Astrocyte of the hippocampus (primary cell): ENCODE data around the gene DEUP1.
A peak's percentile ranks its signal among the peaks of the same experiment; 100 is the strongest.
"Not testable (repeated sequence)": the region's sequence is repeated elsewhere in the genome, so short reads cannot be mapped to it uniquely, and the experiment has no call there.

Experiments
- DNase-seq: peaks from one replicate; pipeline ENCODE4 v3.0.0; 2011; ENCODE audit warnings: low read depth, low spot score

Gene DEUP1

GRCh38 chr11:93350835-93351234 is 20.3 kb downstream of the DEUP1 start:
- no peak for DNase-seq

- no peak for DNase-seq
Measured at GRCh38 chr11:93359396-93359795, 28.9 kb downstream of the DEUP1 start.

DNA sequence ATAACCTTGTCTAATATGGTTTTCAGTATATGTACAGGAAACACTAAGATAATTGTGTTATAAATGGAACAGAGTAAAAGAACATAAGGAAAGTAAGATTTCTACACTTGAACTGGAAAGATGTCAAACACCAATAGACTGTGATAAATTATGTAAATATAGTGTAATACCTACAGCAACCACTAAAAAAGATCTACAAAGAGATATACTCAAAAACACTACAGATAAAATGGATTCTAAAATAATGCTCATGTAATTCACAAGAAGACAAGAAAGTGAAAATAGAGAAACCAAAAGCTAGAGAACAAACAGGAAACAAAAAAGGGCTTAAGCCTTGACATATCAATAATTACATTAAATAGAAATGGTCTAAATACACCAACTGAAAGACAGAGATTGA is 30.9 kb downstream of the DEUP1 start:
- no peak for DNase-seq

DNA sequence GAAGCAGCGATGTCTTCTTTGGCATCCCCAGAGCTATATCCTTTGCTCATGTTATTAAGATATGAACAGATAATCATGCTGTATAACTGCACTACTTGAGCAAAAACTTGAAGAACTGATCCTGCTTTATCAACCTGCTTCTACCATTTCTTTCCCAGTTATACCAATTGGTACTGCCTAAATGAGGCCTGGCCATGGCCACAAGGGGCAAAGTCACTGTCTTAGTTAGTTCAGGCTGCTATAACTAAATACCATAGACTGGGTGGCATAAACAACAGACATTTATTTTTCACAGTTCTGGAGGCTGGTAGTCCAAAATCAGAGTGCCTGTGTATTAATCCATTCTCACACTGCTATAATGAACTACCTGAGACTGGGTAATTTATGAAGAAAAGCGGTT is 37.5 kb downstream of the DEUP1 start:
- no peak for DNase-seq

GRCh38 chr11:93370260-93370659 is 39.7 kb downstream of the DEUP1 start:
- no peak for DNase-seq

GRCh38 chr11:93389737-93390136 is 59.2 kb downstream of the DEUP1 start:
- no peak for DNase-seq

- DNase-seq: no peak
Measured at GRCh38 chr11:93392867-93393266, 62.3 kb downstream of the DEUP1 start.

DNA sequence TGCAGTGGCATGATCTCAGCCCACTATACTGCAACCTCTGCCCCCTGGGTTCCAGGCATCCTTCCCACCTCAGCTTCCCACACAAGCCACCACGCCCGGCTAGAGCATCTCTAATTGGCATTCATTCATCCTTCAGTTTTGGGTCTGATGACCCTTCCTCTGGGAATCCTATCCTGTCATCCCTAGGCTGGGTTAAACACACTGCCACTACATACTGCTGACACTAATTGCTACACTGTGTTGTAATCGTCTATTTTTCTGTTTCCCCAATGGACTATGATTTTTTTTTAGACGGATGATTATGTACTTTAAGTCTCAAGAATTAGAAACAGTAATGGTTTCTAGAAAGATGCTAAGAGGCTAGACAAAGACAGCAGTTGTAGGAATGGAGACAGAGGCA is 62.8 kb downstream of the DEUP1 start:
- no peak for DNase-seq

DNA sequence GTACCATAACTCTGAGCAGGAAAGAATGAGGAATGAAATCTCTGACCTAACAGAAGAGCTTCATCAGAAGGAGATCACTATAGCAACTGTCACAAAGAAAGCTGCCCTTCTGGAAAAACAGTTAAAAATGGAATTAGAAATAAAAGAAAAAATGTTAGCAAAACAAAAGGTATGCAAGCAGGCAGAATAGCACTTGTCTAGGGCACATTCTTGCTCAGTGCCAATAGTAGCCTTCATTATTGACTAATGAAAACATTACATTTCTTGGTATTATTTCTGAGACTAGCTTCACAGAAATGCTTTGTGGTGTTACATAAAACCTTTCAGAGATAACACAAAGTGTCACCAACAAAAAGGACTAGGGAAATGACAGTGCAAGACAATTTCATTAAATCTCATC is 63.9 kb downstream of the DEUP1 start:
- no peak for DNase-seq

- DNase-seq: peak; percentile 95
Measured at GRCh38 chr11:93396316-93396715, 65.8 kb downstream of the DEUP1 start.

- peak; percentile 68 for DNase-seq
Measured at GRCh38 chr11:93403930-93404329, 73.4 kb downstream of the DEUP1 start.

DNA sequence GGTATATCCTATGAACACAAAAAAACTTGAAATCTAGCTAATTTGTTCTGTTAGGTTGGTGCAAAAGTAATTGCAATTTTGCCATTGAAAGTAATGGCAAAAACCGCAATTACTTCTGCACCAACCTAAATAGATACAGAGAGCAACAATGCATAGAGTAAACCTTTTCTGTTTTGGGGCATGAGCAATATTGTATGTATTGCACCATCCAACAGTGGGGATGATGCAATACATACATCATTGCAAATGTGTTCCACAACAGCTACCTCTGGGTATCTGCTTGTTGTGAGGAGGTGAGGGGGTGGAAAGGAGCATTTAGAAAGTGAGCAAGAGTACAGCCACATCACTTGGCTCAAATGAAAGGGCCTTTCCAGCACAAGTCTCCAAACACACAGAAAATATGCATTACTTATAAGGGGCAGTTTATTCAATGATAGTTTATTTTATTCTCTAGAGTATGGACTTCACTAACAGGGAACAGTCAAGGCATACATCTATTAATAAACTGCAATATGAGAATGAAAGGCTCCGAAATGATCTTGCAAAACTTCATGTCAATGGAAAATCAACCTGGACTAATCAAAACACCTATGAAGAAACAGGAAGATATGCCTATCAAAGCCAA is 77.3 kb downstream of the DEUP1 start:
- no peak for DNase-seq

- DNase-seq: no peak
Measured at GRCh38 chr11:93410441-93410840, 79.9 kb downstream of the DEUP1 start.

DNA sequence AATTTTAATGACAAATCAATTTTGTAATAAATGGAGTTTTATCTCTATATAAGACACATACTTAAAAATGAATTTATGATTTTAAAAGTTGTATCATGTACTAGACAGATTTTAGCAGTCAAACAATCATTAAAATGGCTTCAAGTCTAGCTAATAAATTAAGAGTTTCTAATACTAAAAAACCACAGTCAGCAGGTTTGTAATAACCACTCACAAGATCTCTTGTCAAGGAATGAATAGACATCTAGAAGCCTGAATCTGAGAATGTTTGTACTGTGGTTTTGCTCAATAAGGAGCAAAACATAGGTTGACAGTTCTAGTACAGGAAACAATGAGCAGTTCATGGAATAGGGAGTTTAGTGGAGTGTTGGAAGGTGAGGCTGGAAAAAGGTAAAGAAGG is 81.2 kb downstream of the DEUP1 start:
- DNase-seq: peak; percentile 33

- no peak for DNase-seq
Measured at GRCh38 chr11:93432247-93432646, 101.7 kb downstream of the DEUP1 start.

GRCh38 chr11:93443232-93443631 is 112.7 kb downstream of the DEUP1 start:
- not testable (repeated sequence) for DNase-seq

GRCh38 chr11:93444617-93445073 is 114.1 kb downstream of the DEUP1 start:
- DNase-seq: peak; percentile 95

DNA sequence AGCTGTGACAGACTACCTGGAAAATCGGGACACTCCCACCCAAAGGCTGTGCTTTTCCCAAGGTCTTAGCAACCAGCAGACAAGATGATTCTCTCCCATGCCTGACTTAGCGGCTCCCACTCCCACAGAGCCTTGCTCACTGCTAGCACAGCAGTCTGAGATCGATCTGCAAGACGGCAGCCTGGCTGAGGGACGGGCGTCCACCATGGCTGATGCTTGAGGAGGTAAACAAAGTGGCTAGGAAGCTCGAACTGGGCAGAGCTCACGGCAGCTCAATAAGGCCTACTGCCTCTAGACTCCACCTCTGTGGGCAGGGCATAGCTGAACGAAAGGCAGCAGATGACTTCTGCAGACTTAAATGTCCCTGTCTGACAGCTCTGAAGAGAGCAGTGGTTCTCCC is 127.7 kb downstream of the DEUP1 start:
- DNase-seq: no peak

- not testable (repeated sequence) for DNase-seq
Measured at GRCh38 chr11:93463666-93464065, 133.1 kb downstream of the DEUP1 start.

GRCh38 chr11:93464927-93465540 is 134.5 kb downstream of the DEUP1 start:
- DNase-seq: no peak

- no peak for DNase-seq
Measured at GRCh38 chr11:93467054-93467453, 136.5 kb downstream of the DEUP1 start.

- no peak for DNase-seq
Measured at GRCh38 chr11:93468290-93468689, 137.7 kb downstream of the DEUP1 start.

DNA sequence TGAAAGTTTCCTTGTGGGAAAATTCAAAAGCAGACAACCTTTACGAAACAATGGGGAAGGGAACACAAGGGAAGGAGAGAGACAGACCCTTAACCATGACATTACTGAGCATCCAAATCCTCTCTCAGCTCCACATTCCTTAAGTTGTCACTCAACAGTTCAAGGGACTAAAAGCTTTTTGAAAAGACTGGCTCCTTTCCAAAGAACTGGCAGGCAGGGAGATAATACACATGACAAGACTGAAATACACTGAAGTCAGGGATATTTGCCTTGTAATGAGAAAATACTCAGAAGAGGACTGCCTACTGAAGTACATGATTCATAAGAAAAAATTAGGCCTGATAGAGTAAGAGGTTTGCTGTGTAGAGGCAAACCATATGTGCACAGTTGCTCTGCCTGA is 143.6 kb downstream of the DEUP1 start:
- DNase-seq: no peak

DNA sequence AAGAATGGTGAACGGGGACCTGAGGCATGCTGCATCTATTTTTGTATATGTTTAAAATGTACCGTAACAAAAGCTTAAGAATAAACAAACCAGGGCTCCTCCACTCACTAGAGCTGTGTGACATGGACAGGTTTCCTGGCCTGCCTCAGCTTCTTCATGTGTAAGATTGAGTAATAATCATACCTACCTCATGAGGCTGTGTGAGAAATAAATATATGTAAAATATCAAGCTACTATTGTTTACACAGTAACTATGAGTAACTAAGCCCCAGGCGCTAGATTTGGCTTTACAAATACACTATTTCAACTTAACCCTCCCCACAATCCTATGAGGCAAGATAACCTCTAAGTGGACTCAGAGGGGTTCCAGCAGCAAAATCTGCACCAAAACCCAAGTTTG is 146.3 kb downstream of the DEUP1 start:
- peak; percentile 17 for DNase-seq
